HG02981 (cell line): ENCODE data around the gene NOTCH3.

ENCODE experiments used
- ATAC-seq: cut with Tn5 transposase; IDR thresholded peaks from one replicate; pipeline ENCODE4 v1.9.1; 2021; ENCODE audit warnings: mild to moderate bottlenecking, moderate library complexity; ENCODE audit not compliant: unreplicated experiment

The NOTCH3 gene

DNA sequence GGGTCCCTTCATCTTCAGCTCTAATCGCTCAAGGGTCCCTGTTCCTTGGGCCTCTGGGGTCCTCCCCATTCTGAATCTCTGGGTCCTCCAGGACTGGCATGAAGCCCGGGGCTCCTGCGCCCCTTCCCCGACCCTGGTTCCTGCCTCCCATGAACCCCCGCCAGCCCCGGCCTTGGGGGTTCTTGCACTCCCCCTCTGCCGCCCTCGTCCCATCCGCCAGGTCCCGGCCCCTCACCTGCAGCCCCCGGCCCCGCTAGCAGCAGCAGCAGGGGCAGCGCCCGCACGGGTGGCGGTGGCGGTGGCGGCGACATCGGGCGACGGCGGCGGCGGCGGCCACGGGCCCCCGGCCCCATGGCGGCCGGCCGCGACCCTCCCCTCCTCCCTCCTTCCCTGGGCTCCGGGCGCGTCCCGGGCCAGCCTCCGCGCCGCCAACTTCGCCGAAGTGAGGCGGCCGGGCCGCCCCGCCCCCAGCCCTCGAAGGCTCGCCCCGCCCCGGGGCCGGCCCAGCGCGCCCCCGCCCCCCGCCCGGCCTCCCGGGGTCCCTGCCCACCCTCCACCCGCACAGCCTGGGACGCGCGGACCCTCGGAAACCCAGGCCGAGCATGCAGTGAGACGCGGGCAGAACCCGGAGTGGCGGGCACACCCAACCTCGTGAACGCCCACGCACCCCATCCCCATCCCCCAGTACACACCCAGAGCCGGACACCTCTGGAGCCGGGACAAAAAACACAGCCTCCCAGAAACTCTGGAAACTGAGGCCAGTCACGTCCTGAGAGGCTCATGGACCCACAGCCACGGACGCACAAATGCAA lies at the start of gene NOTCH3:
Gene NOTCH3, minus strand, starts transcription at position 443 of the 812 bp plus-strand sequence. Its CDS starts 90 bp downstream, at position 353.
- no peak for ATAC-seq

GRCh38 chr19:15250640-15250993 lies 49.8 kb upstream of the NOTCH3 start:
- no peak for ATAC-seq

DNA sequence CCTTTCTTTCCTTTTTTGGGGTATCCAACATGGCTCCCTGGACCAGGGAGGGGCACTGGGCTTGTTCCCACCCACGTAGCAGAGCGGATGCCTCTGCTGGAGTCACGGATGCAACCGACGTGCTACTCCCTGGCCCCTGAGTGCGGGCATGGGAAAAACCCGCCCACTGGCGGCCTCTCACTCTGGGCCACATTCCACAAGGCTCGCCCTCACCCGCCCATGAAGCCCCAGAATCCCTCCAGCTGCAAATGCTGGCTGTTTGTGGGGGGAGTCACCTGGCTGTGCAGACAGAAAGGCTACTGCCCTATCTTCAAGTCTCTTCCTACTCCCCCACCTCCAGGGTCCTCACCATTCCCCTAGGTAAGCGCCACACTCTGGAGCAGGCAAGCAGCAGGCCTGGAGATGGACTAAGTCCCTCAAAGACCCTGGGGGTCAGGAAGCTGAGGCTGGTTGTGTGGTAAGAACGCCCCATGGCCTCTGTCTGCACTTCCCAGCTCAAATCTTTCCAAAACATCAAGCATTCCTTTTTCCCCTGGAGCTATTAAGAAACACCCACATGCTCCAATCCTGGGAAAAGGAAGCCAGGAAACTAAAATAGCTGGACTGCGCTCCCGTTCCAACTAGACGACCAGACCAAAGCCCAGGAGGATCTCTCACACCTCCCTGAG lies 49.3 kb upstream of the NOTCH3 start:
- no peak for ATAC-seq

- no peak for ATAC-seq
Observed at GRCh38 chr19:15249528-15249874, 48.7 kb upstream of the NOTCH3 start.

DNA sequence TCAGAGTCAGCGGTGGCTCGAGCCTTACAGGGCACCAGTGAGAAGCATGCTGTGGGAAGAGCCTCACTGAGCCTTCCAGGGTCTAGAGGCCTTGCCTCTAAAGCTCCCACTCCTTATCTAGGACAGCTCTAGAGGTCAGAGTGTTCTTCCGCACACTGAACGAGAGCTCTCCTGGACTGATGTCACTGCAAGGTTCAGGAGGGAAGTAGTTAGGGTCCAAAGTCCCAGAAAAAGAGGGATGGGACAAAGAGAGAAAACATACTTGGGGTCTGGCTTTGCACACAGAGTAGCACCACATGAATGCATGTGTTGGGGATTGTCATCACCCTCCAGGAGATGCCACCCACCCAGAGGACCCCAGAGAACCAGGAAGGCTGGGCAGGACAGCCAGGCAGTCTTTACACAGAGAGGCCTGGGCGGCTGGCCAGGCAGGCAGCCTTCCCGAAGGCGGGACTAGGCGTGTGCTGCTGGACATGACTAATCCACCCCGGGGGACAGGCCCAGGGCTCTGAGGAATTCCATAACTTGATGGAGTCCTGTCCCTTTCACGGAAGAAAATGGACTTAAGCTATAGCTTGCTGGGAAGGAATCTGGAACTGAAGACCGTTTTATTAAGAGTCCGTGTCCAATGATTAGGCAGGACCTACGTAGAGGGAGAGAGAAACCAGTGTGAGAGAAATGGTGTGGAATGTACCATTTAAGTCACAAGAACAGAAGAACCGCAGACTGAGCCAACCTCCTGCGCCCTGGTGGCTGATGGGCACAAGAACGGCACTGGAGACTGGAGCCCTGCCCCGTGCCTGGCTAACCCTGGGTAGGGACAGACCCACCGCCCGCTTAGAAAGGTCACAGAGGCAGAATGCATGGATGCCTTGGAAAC lies 48.1 kb upstream of the NOTCH3 start:
- no peak for ATAC-seq

- ATAC-seq: no peak
Observed at GRCh38 chr19:15248106-15248505, 47.3 kb upstream of the NOTCH3 start.

DNA sequence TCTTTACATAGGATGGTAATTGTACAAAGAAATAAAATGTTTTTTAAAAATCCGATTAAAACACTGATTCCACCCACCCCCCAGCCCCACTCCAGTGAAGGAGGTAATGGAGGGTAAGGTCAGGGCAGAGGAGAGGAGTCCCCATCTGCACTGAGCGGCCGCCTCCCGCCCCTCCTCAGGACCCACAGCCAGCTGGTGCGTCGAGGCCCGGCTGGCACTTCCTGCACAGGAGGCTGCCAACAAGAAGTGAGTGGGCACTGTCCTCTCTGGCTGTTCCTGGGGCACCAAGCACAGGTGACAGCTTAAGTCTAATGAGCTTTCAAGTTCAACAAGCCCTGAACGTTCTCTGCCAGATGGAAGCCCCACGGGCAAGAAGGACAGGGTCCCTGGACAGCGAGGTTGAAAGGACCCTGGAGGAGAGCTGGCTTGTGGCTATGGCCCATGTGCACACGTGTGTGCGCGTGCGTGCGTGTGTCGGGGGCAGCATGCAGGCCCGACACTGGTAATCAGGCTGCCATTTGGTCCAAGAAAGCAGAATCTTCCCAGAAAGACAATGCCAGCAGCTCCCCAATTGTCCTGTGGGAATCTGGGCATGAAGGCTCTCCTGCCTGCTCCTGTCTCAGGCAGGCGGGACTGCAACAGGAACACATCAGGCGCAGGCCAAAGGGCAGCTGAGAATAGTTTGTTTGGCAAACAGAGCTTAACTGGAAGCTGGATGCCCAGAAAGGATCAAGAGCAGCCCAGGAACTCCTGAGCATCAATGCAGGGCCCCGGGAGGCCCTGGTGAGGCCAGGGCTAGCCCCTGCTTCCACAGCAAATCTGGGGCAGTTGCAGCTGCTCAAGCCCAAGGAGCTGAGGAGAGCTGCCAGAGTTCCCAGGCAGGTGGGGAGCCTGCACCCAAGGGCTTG lies 46.6 kb upstream of the NOTCH3 start:
- no peak for ATAC-seq

DNA sequence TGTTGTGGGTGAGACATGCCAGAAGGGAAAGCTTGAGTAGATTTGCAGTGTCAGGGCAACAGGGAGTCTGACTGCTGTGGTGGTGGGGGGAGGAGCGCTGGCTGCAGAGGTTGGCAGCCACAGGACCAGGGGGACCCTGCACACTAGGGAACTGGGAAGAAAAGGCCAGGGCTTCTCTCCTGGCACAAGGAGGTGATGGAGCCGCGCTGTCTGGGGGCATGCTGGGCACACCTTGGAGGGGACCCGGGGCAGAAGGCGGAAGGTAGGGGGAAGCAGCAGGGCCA lies 45.3 kb upstream of the NOTCH3 start:
- ATAC-seq: no peak

DNA sequence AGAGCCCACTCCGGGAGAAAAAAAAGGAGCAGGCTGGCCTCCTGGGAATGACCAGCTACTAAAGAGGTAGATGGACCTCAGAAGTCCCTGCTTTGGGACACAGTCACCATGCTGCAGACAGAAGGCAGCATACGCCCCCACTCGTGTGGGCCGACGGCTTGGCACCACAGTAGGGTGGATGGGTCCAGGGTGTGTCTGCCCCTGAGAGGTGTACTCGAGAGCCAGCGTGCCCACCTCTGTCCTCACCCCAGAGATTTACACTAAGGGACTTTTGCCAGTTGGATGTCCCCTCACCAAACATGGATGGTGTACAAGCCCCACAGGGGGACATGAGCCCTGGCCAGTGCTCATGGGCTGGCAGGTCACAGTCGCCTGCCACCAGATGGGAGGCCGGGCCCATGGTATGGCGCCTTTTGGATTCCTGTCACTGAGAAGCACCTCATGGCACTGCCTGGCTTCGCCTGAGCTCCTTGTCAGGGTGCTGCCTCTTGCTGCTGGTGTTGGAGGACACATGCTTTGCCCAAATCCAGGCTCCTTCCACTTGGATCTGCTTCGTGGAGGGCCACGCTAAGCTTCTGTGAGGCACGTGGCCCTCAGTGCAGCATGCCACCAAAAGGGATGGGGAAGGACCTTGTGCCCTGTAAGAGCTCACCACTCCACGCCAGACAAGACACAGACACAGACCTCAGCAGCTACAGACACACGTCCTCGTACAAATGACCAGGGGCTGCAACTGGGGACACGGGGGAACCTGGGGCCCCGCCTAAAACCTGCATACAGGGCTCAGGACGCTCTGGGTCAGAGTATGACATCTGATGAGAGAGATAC lies 44.8 kb upstream of the NOTCH3 start:
- ATAC-seq: no peak

DNA sequence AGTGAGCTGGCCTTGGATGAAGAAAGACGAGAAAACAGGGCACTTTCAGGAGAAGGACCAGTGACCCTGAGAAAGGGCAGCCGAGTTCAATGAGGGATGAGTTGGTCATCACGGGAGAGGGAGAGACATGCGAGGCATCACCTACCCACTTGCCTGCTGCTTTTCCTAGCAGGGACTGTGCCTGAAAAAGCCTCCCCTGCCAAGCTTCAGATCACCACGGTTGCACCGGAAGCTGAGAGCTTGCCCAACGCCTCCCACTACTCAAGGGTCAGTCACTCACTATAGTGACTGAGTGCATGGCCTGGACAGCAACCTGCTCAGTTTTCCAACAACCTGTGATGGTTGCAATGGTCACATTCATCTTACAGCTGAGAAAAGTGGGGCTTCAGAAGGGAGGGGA lies 44.0 kb upstream of the NOTCH3 start:
- ATAC-seq: no peak

DNA sequence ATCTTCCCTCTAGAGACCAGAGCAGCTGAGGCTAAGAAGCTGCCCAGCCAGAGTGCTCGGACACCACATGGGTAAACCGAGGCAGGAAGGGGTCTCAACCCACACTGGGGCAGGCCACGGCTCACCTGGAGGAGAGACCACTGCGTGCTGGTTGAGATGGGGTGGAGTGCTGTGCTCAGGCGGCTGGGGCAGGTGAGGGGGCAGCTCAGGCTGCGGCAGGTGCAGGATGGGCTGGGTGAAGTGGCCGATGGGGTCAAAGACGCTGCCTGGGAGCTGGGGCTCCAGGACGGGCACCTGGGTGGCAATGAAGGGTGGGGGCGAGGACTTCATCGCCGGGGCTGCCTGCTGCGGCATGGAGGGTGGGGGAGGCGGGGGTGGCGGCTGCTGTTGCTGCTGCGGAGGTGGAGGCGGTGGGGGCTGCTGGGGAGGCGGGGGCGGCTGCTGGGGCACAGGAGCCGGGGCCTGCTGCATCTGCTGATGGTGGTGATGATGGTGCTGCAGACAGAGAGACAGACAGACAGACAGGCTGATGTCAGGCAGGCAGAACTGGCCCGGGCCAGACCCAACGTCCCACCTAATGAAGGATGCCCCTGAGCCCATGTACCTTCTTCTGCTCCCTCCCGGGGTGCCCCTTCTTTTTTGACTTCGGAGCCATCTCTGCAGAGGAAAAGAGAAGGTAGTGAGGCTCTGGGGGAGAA lies 43.5 kb upstream of the NOTCH3 start:
- ATAC-seq: no peak

- no peak for ATAC-seq
Observed at GRCh38 chr19:15243236-15243957, 42.6 kb upstream of the NOTCH3 start.

GRCh38 chr19:15241259-15241910 lies 40.6 kb upstream of the NOTCH3 start:
- ATAC-seq: no peak

GRCh38 chr19:15240515-15240914 lies 39.7 kb upstream of the NOTCH3 start:
- no peak for ATAC-seq

DNA sequence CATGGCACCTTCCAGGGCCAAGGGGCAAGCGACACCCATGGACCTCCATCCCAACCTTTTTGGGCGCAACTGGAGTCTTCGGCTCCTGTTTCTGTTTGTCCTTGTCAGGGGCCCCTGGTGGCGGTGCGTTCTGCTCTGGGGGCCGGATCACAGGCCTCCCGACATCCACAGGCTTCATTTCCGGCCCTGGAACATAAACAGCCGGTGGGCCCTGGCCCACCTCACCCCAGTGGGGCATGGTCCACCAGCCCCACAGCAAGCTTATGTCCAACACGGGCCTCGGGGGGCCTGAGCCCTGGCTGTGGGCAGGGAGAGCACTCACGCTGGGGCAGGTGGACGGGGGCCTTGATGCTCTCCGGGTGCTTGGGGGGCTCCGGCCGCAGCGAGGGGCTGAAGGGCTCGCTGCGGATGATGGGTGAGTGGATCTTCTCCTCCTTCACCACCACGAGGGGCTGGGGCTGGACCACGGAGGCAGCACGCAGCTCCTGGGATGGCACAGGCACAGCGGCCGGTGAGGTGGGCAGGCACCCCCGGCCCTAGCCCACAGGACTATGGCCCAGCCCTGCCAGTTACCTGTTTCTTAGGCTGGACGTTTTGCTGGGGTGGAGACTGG lies 38.6 kb upstream of the NOTCH3 start:
- ATAC-seq: no peak

- no peak for ATAC-seq
Observed at GRCh38 chr19:15238639-15239155, 37.9 kb upstream of the NOTCH3 start.
